CD4-positive, alpha-beta T cell (primary cell): ENCODE data around the gene STARD13. TPM values are rescaled to one million over a fixed set of nuclear protein-coding genes. Genes with fewer than 3 reads are reported as not detected.
A peak's percentile ranks its signal among the peaks of the same experiment; 100 is the strongest.

ENCODE experiments used
- ATAC-seq: fragments of 200-7000 bp; cut with Tn5 transposase; one replicate; pipeline ENCODE4 v1.10.0; 2022; ENCODE audit warnings: mild to moderate bottlenecking; ENCODE audit not compliant: poor library complexity
- CTCF ChIA-PET: fragments of 350-600 bp; sonication (Branson Sonifier 250); formaldehyde crosslinking; loops from one replicate; lab custom pipeline; 2021; ENCODE audit warnings: antibody characterized with exemption, inconsistent platforms; lab: Charles Lee
- POLR2A ChIA-PET: fragments of 350-600 bp; sonication (Branson Sonifier 250); formaldehyde crosslinking; loops from one replicate; lab custom pipeline; 2021; ENCODE audit warnings: antibody characterized with exemption, inconsistent platforms; lab: Charles Lee
- DNase-seq, 14 experiments: peaks; one replicate each; pipeline ENCODE4 v3.0.0-alpha.2; 2013 to 2020; ENCODE audit warnings: mixed read lengths in 2 of 14
- H3K27ac ChIP-seq, 2 donors: one replicate each; pipeline versions ENCODE4 v1.5.1 to v1.7.0; 2013; ENCODE audit warnings: low read length in 2 of 2, low read depth in 1 of 2, mild to moderate bottlenecking in 1 of 2
- H3K27me3 ChIP-seq, 2 experiments: 1 replicate in 1 of 2; 2 replicates in 1 of 2; pipeline versions ENCODE4 v1.6.1 to v1.7.0; 2013; ENCODE audit warnings: low read length in 2 of 2, control low read depth in 1 of 2, mild to moderate bottlenecking in 1 of 2, moderate library complexity in 1 of 2; ENCODE audit not compliant: insufficient read depth in 2 of 2, control insufficient read depth in 1 of 2
- H3K36me3 ChIP-seq: one replicate; pipeline ENCODE4 v1.6.1; 2013; ENCODE audit warnings: low read length, control low read depth; ENCODE audit not compliant: insufficient read depth
- H3K4me1 ChIP-seq: one replicate; pipeline ENCODE4 v1.6.1; 2013; ENCODE audit warnings: low read length, control low read depth; ENCODE audit not compliant: insufficient read depth
- H3K4me3 ChIP-seq: one replicate; pipeline ENCODE4 v1.5.1; 2013; ENCODE audit warnings: mild to moderate bottlenecking, low read length, moderate library complexity
- H3K9me3 ChIP-seq, 2 experiments: 1 replicate in 1 of 2; 2 replicates in 1 of 2; pipeline versions ENCODE4 v1.6.1 to v1.7.0; 2013; ENCODE audit warnings: low read length in 2 of 2, mild to moderate bottlenecking in 2 of 2, control low read depth in 1 of 2, moderate library complexity in 1 of 2; ENCODE audit not compliant: control insufficient read depth in 1 of 2, insufficient read depth in 1 of 2
- H3K27ac Mint-ChIP-seq: one replicate; pipeline ENCODE4 v1.8.0; 2020; ENCODE audit warnings: mixed read lengths
- H3K27me3 Mint-ChIP-seq: one replicate; pipeline ENCODE4 v1.8.0; 2021; ENCODE audit warnings: mixed read lengths
- H3K36me3 Mint-ChIP-seq: one replicate; pipeline ENCODE4 v1.8.0; 2021; ENCODE audit warnings: low read depth, mixed read lengths
- H3K4me1 Mint-ChIP-seq: one replicate; pipeline ENCODE4 v1.8.0; 2021; ENCODE audit warnings: low read depth, mixed read lengths
- H3K4me3 Mint-ChIP-seq: one replicate; pipeline ENCODE4 v1.8.0; 2020; ENCODE audit warnings: mild to moderate bottlenecking, mixed read lengths
- H3K9me3 Mint-ChIP-seq: one replicate; pipeline ENCODE4 v1.8.0; 2020; ENCODE audit warnings: mixed read lengths
- CTCF ChIP-seq: fragments of 200-600 bp; IDR thresholded peaks from one replicate; pipeline ENCODE4 v1.8.0; 2022; ENCODE audit warnings: antibody characterized with exemption, mild to moderate bottlenecking
- intact Hi-C, 2 experiments: fragments of 100-400 bp; cut with DNase I in 1 of 2; cut with micrococcal nuclease in 1 of 2; formaldehyde crosslinking; loops; one replicate each; pipeline versions ENCODE4 v1.15.1 to v1.9.0; 2023 to 2025; cut with DNase I, micrococcal nuclease
- total RNA-seq, 174 experiments: library from RNA in 2 of 174; stranded (reverse) in 2 of 174; gene quantifications; one replicate each; pipeline ENCODE4 v1.2.3 and lab custom pipeline; 2021 to 2026

Gene STARD13
- total RNA-seq, 2 experiments from 2014 or later: not detected

DNA sequence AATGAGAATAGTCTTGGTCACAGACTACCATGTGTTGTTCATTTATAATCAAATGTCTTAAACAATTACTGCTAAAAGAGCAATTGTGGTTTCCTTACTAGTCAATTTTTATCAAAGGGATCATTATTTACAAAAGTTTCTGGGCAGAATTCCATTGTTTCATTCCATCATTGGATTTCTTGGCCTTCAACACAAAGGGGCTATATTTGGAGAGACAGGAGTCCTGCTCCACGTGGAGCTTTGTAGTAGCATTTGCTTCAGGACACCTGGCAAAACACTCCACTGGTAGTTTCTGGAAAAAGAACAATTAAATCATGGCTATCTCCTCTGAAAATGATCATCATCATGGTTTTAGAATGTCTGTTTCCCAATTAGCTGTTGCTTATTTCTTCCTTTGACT lies 22.3 kb upstream of the STARD13 start:
- POLR2A ChIA-PET: no interaction called here
- no peaks in the 10 kb centered on the region for H3K4me1 Mint-ChIP-seq
- DNase-seq (no peak), ATAC-seq (no peak)
- intact Hi-C loops: no loop called here
- no peaks in the 10 kb centered on the region for H3K4me1 ChIP-seq
- peaks cover 0 to 4% of the 10 kb centered on the region in 2 experiments for H3K9me3 ChIP-seq
- no peak overlapping the region for H3K4me3 ChIP-seq
- H3K27ac Mint-ChIP-seq: no peak overlapping the region
- H3K36me3 ChIP-seq: no peaks in the 10 kb centered on the region
- peaks cover 28% of the 10 kb centered on the region for H3K27me3 Mint-ChIP-seq
- no peak for TF ChIP-seq CTCF
- H3K4me3 Mint-ChIP-seq: no peak overlapping the region
- no peak overlapping the region for H3K27ac ChIP-seq
- H3K27me3 ChIP-seq: peaks cover 0 to 4% of the 10 kb centered on the region in 2 experiments
- H3K9me3 Mint-ChIP-seq: peaks cover 6% of the 10 kb centered on the region
- CTCF ChIA-PET: no interaction called here
- H3K36me3 Mint-ChIP-seq: no peaks in the 10 kb centered on the region

DNA sequence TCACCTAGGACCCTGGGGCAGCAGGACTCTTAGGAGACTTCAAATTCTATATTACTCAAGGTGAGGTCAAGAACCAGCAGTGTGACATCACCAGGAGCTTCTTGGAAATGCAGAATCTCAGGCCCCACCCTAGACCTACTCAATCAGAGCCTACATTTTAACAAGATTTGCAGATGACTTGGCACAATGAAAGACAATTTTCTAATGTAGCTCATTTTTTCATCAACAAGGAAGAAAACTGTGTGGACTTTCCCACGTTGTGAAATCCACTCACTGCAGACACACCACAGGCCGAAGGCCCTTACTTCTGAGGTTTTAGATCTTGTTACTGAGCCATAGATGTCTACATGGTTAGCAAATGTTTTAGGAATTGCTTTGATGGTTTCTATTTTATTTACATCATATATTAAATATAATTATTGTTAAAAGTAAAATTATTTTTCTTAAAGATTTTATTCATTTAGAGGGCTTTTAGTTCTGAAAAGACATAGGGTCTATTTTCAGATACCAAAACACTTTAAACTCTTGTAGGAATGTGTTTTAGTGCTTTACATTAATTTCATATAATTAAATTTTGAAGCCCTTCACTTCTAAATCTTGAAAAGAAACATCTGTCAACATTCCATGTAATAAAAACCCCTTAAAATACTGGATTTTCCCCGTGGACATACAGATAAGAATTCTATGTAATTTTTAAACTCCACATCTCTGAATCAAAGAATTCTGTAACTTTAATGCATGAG lies 18.5 kb upstream of the STARD13 start:
- Histone ChIP-seq H3K4me3 (no peak overlapping the region), H3K27ac (no peak overlapping the region), H3K27me3 (no peaks in the 10 kb centered on the region), H3K9me3 (peaks cover 0 to 4% of the 10 kb centered on the region in 2 experiments), H3K4me1 (no peaks in the 10 kb centered on the region), H3K36me3 (no peaks in the 10 kb centered on the region)
- ChIA-PET POLR2A (no interaction called here), CTCF (no interaction called here)
- Mint-ChIP-seq H3K27me3 (peaks cover 25% of the 10 kb centered on the region), H3K36me3 (no peaks in the 10 kb centered on the region), H3K27ac (no peak overlapping the region), H3K9me3 (peaks cover 6% of the 10 kb centered on the region), H3K4me1 (no peaks in the 10 kb centered on the region), H3K4me3 (no peak overlapping the region)
- no peak for ATAC-seq
- TF ChIP-seq CTCF: no peak
- peak in 2 of 14 experiments; percentile 7 to 15 for DNase-seq
- intact Hi-C loops: no loop called here

- H3K4me3 ChIP-seq: no peak overlapping the region
- Mint-ChIP-seq H3K36me3 (no peaks in the 10 kb centered on the region), H3K27ac (no peak overlapping the region), H3K4me1 (no peaks in the 10 kb centered on the region), H3K4me3 (no peak overlapping the region), H3K27me3 (peaks cover 30% of the 10 kb centered on the region), H3K9me3 (no peaks in the 10 kb centered on the region)
- H3K36me3 ChIP-seq: no peaks in the 10 kb centered on the region
- DNase-seq (no peak), ATAC-seq (no peak)
- POLR2A ChIA-PET: no interaction called here
- no peaks in the 10 kb centered on the region for H3K4me1 ChIP-seq
- H3K27me3 ChIP-seq: no peaks in the 10 kb centered on the region
- CTCF ChIA-PET: no interaction called here
- H3K27ac ChIP-seq: no peak overlapping the region
- H3K9me3 ChIP-seq: no peaks in the 10 kb centered on the region
- intact Hi-C loops: no loop called here
- no peak for TF ChIP-seq CTCF
Observed at GRCh38 chr13:33299626-33300025, 14.1 kb upstream of the STARD13 start.
